HFF-Myc (cell line): Measurements from ENCODE around the gene DGKI.

Experiments
- DNase-seq: peaks from one replicate; pipeline ENCODE4 v3.0.0-alpha.2; 2011; ENCODE audit warnings: low read depth; ENCODE audit errors: extremely low read depth
- H3K4me3 ChIP-seq: replicated peaks from 2 replicates; pipeline ENCODE4 v1.5.1; 2011; ENCODE audit warnings: low read depth, mild to moderate bottlenecking, control low read depth, low read length
- CTCF ChIP-seq: IDR thresholded peaks from 2 replicates; pipeline ENCODE4 v1.5.1; 2012; ENCODE audit warnings: mild to moderate bottlenecking, low read depth, low read length, control low read depth; ENCODE audit errors: missing control alignments

DGKI gene

GRCh38 chr7:137519181-137519691 is 327.5 kb downstream of the DGKI start:
- no peak for TF ChIP-seq CTCF
- no peak overlapping the region for H3K4me3 ChIP-seq
- DNase-seq, result no peak

GRCh38 chr7:137513091-137513490 is 333.7 kb downstream of the DGKI start:
- no peak for DNase-seq
- no peak for TF ChIP-seq CTCF
- H3K4me3 ChIP-seq, result no peak overlapping the region

GRCh38 chr7:137507096-137507495 is 339.7 kb downstream of the DGKI start:
- TF ChIP-seq CTCF, result no peak
- DNase-seq, result no peak
- H3K4me3 ChIP-seq, result no peak overlapping the region

- no peak overlapping the region for H3K4me3 ChIP-seq
- TF ChIP-seq CTCF, result no peak
- no peak for DNase-seq
Measured at GRCh38 chr7:137506031-137506430, 340.7 kb downstream of the DGKI start.

GRCh38 chr7:137501562-137501961 is 345.2 kb downstream of the DGKI start:
- DNase-seq, result peak; percentile 44
- no peak for TF ChIP-seq CTCF
- H3K4me3 ChIP-seq, result no peak overlapping the region

- DNase-seq, result no peak
- H3K4me3 ChIP-seq, result no peak overlapping the region
- no peak for TF ChIP-seq CTCF
Measured at GRCh38 chr7:137492889-137493288, 353.9 kb downstream of the DGKI start.

GRCh38 chr7:137489880-137490279 is 356.9 kb downstream of the DGKI start:
- no peak overlapping the region for H3K4me3 ChIP-seq
- no peak for TF ChIP-seq CTCF
- no peak for DNase-seq
